Measurements from ENCODE around the gene CXCL8.

- TF ChIP-seq POLR2A (IDR thresholded peaks at IDR 0.05) = no peak
- no peak for TF ChIP-seq CTCF (IDR thresholded peaks at IDR 0.05)
Measured at GRCh38 chr4:73777612-73778011, 37.2 kb downstream of the CXCL8 start.
